ENCODE results near the gene ARHGAP15.

DNA sequence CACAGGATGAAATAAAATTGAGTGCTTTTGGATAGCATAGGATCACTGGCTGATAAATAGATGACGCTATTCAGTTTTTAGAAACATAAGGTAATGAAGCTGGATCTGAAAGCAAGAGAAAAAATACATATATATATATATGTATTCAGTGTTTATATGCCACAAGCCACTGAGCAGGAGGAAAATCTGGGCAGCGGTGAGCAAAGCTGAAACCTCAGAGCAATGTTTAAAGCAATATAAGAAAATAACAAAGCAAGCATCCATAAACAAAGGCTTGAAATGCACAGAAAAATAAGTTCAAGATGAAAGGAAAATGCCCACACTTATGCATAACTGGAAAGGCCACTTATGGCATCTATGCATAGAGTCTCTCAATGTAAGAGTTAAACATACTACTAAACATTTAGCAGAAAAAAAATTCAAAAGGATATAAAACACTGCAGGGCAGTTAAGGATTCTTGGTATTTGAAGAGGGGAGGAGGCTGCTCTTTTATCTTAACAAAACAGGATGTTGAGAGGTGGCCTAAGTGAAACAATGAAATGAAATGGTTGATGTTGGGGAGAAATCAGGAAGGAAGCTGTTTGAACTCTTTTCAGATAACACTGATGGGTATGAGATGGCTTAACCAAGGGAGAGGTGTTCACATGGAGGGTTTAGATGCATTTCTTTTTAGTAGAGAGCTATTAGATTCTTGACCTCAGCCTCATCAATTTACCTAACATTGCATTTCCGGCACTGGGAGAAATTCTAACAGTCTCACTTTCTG, 129.1 kb downstream of the ARHGAP15 start:
- TF ChIP-seq, protein P1, sequence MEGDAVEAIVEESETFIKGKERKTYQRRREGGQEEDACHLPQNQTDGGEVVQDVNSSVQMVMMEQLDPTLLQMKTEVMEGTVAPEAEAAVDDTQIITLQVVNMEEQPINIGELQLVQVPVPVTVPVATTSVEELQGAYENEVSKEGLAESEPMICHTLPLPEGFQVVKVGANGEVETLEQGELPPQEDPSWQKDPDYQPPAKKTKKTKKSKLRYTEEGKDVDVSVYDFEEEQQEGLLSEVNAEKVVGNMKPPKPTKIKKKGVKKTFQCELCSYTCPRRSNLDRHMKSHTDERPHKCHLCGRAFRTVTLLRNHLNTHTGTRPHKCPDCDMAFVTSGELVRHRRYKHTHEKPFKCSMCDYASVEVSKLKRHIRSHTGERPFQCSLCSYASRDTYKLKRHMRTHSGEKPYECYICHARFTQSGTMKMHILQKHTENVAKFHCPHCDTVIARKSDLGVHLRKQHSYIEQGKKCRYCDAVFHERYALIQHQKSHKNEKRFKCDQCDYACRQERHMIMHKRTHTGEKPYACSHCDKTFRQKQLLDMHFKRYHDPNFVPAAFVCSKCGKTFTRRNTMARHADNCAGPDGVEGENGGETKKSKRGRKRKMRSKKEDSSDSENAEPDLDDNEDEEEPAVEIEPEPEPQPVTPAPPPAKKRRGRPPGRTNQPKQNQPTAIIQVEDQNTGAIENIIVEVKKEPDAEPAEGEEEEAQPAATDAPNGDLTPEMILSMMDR (IDR thresholded peaks at IDR 0.05; ENCODE audit: low read length): no peak
- TF ChIP-seq EZH2 (optimal IDR thresholded peaks at IDR 0.05; ENCODE audit: low read depth, low read length) (no peak), EZH2phosphoT487 (IDR thresholded peaks at IDR 0.05; ENCODE audit: low read length) (no peak)

Data from MM.1S (cell line).